HG03108 (cell line): ENCODE results near the gene CAPZA3.
"Not testable (repeated sequence)": the region's sequence is repeated elsewhere in the genome, so short reads cannot be mapped to it uniquely, and the experiment has no call there.

Experiments used
- ATAC-seq: cut with Tn5 transposase; IDR thresholded peaks from one replicate; pipeline ENCODE4 v1.9.1; 2021; ENCODE audit warnings: moderate library complexity; ENCODE audit not compliant: unreplicated experiment

The CAPZA3 gene

GRCh38 chr12:18737819-18738218 is at the start of gene CAPZA3, which contains the start of gene PLCZ1:
CAPZA3 (plus strand) TSS chr12:18738119; CDS start chr12:18738269, 150 bp downstream.
PLCZ1 (minus strand) TSS chr12:18738012; CDS start chr12:18737371, 641 bp downstream.
- no peak for ATAC-seq

GRCh38 chr12:18689771-18690170 is 48.1 kb upstream of the CAPZA3 start:
- ATAC-seq: no peak

GRCh38 chr12:18690653-18691052 is 47.3 kb upstream of the CAPZA3 start:
- no peak for ATAC-seq

- ATAC-seq: not testable (repeated sequence)
These were observed 43.9 kb upstream of the CAPZA3 start for GRCh38 chr12:18693986-18694385.

- ATAC-seq: no peak
These were observed 40.8 kb upstream of the CAPZA3 start for GRCh38 chr12:18696971-18697602.

GRCh38 chr12:18700271-18700670 is 37.6 kb upstream of the CAPZA3 start:
- no peak for ATAC-seq

GRCh38 chr12:18703321-18703720 is 34.6 kb upstream of the CAPZA3 start:
- ATAC-seq: no peak

- ATAC-seq: no peak
These were observed 34.0 kb upstream of the CAPZA3 start for GRCh38 chr12:18703911-18704310.

GRCh38 chr12:18706798-18707197 is 31.1 kb upstream of the CAPZA3 start:
- ATAC-seq: no peak

GRCh38 chr12:18716236-18716635 is 21.7 kb upstream of the CAPZA3 start:
- ATAC-seq: no peak

- ATAC-seq: no peak
These were observed 19.5 kb upstream of the CAPZA3 start for GRCh38 chr12:18718462-18718861.

GRCh38 chr12:18719922-18720510 is 17.9 kb upstream of the CAPZA3 start:
- no peak for ATAC-seq

- no peak for ATAC-seq
These were observed 17.2 kb upstream of the CAPZA3 start for GRCh38 chr12:18720690-18721089.

- ATAC-seq: no peak
These were observed 16.5 kb upstream of the CAPZA3 start for GRCh38 chr12:18721452-18721851.

- ATAC-seq: no peak
These were observed 14.2 kb upstream of the CAPZA3 start for GRCh38 chr12:18723752-18724151.

GRCh38 chr12:18731156-18731555 is 6.8 kb upstream of the CAPZA3 start:
- no peak for ATAC-seq

- ATAC-seq: no peak
These were observed 10.0 kb downstream of the CAPZA3 start for GRCh38 chr12:18747895-18748294.

- no peak for ATAC-seq
These were observed 11.6 kb downstream of the CAPZA3 start for GRCh38 chr12:18749386-18749957.

GRCh38 chr12:18750085-18750484 is 12.2 kb downstream of the CAPZA3 start:
- no peak for ATAC-seq

GRCh38 chr12:18751866-18752265 is 13.9 kb downstream of the CAPZA3 start:
- ATAC-seq: no peak

GRCh38 chr12:18752280-18752920 is 14.5 kb downstream of the CAPZA3 start:
- no peak for ATAC-seq

- ATAC-seq: no peak
These were observed 15.0 kb downstream of the CAPZA3 start for GRCh38 chr12:18752947-18753346.
